CD14-positive monocyte (primary cell): ENCODE measurements around the gene KLK14. TPM values are rescaled to one million over a fixed set of nuclear protein-coding genes. Genes with fewer than 3 reads are reported as not detected.

Experiments
- DNase-seq, 3 donors: peaks; one replicate each; pipeline ENCODE4 v3.0.0-alpha.2; 2011 to 2022
- H2AFZ ChIP-seq: 2 replicates; pipeline ENCODE4 v1.6.0; 2012; ENCODE audit warnings: mild to moderate bottlenecking, low read depth, low read length, inconsistent platforms; ENCODE audit not compliant: insufficient read depth, poor library complexity, severe bottlenecking
- H3K27ac ChIP-seq, 2 donors: 1 replicate in 1 of 2; 2 replicates in 1 of 2; pipeline ENCODE4 v1.5.1; 2012 to 2013; ENCODE audit warnings: low read length in 2 of 2, control low read depth in 1 of 2, inconsistent platforms in 1 of 2, low read depth in 1 of 2, mild to moderate bottlenecking in 1 of 2
- H3K27me3 ChIP-seq, 2 donors: one replicate each; pipeline versions ENCODE4 v1.6.0 to v1.6.1; 2011 to 2013; ENCODE audit warnings: low read length in 2 of 2; ENCODE audit not compliant: control insufficient read depth in 2 of 2, insufficient read depth in 2 of 2
- H3K36me3 ChIP-seq, 2 donors: replicated peaks in 1 of 2; 1 replicate in 1 of 2; 2 replicates in 1 of 2; pipeline versions ENCODE4 v1.5.1 to v1.6.1; 2012 to 2013; ENCODE audit warnings: low read length in 2 of 2, control low read depth in 1 of 2, inconsistent platforms in 1 of 2, mild to moderate bottlenecking in 1 of 2; ENCODE audit not compliant: insufficient read depth in 2 of 2, control insufficient read depth in 1 of 2
- H3K4me1 ChIP-seq, 2 donors: 1 replicate in 1 of 2; 2 replicates in 1 of 2; pipeline versions ENCODE4 v1.5.1 to v1.6.1; 2012 to 2013; ENCODE audit warnings: low read length in 2 of 2, control low read depth in 1 of 2, inconsistent platforms in 1 of 2, mild to moderate bottlenecking in 1 of 2, moderate library complexity in 1 of 2; ENCODE audit not compliant: insufficient read depth in 2 of 2, control insufficient read depth in 1 of 2
- H3K4me2 ChIP-seq: replicated peaks from 2 replicates; pipeline ENCODE3; 2012; ENCODE audit warnings: low read length, moderate library complexity, mild to moderate bottlenecking; ENCODE audit not compliant: poor library complexity, severe bottlenecking; ENCODE audit errors: extremely low read depth
- H3K4me3 ChIP-seq, 3 experiments: fragments of 200-600 bp in 1 of 3; sonication (generic) in 1 of 3; replicated peaks in 1 of 3; 1 replicate in 2 of 3; 2 replicates in 1 of 3; pipeline ENCODE4 v1.5.1; 2011 to 2013; ENCODE audit warnings: low read length in 3 of 3, mild to moderate bottlenecking in 3 of 3, control low read depth in 2 of 3, low read depth in 2 of 3, inconsistent platforms in 1 of 3, moderate library complexity in 1 of 3
- H3K79me2 ChIP-seq: 2 replicates; pipeline ENCODE4 v1.6.0; 2012; ENCODE audit warnings: mild to moderate bottlenecking, control low read depth, inconsistent platforms, low read length, moderate library complexity; ENCODE audit not compliant: insufficient read depth
- H3K9ac ChIP-seq: 2 replicates; pipeline ENCODE4 v1.6.0; 2017; ENCODE audit warnings: low read length, mild to moderate bottlenecking; ENCODE audit not compliant: insufficient read depth, poor library complexity, severe bottlenecking
- H3K9me3 ChIP-seq, 2 donors: replicated peaks in 1 of 2; 1 replicate in 1 of 2; 2 replicates in 1 of 2; pipeline versions ENCODE4 v1.5.1 to v1.6.1; 2012 to 2013; ENCODE audit warnings: low read length in 2 of 2, control low read depth in 1 of 2; ENCODE audit not compliant: control insufficient read depth in 1 of 2, insufficient read depth in 1 of 2
- H4K20me1 ChIP-seq: 2 replicates; pipeline ENCODE4 v1.6.0; 2012; ENCODE audit warnings: mild to moderate bottlenecking, low read length, control low read depth, moderate library complexity; ENCODE audit not compliant: insufficient read depth
- H3K27ac Mint-ChIP-seq, 7 donors: one replicate each; pipeline ENCODE4 v1.8.0; 2020; ENCODE audit warnings: mild to moderate bottlenecking in 7 of 7, mixed read lengths in 7 of 7, moderate library complexity in 6 of 7, inconsistent platforms in 2 of 7
- H3K27me3 Mint-ChIP-seq, 3 donors: one replicate each; pipeline ENCODE4 v1.8.0; 2021 to 2022; ENCODE audit warnings: low read depth in 3 of 3, mild to moderate bottlenecking in 3 of 3, mixed read lengths in 3 of 3, moderate library complexity in 3 of 3, inconsistent platforms in 1 of 3
- H3K36me3 Mint-ChIP-seq, 2 donors: one replicate each; pipeline ENCODE4 v1.8.0; 2020; ENCODE audit warnings: mixed read lengths in 2 of 2, inconsistent platforms in 1 of 2, mild to moderate bottlenecking in 1 of 2
- H3K4me1 Mint-ChIP-seq: one replicate; pipeline ENCODE4 v1.8.0; 2020; ENCODE audit warnings: mild to moderate bottlenecking, mixed read lengths
- H3K4me3 Mint-ChIP-seq, 2 donors: one replicate each; pipeline ENCODE4 v1.8.0; 2020; ENCODE audit warnings: mild to moderate bottlenecking in 2 of 2, mixed read lengths in 2 of 2, moderate library complexity in 1 of 2
- H3K9me3 Mint-ChIP-seq, 7 donors: one replicate each; pipeline ENCODE4 v1.8.0; 2020 to 2022; ENCODE audit warnings: mixed read lengths in 7 of 7, mild to moderate bottlenecking in 6 of 7, moderate library complexity in 6 of 7, inconsistent platforms in 2 of 7
- CTCF ChIP-seq: fragments of 200-600 bp; IDR thresholded peaks from one replicate; pipeline ENCODE4 v1.8.0; 2022; ENCODE audit warnings: antibody characterized with exemption, mild to moderate bottlenecking
- WGBS: methylation state at CpG from one replicate; pipeline ENCODE4 v1.1.5; 2013; ENCODE audit warnings: missing lambda C conversion rate; ENCODE audit not compliant: insufficient coverage; 5-methylcytosine and 5-hydroxymethylcytosine counted together
- intact Hi-C, 2 donors: fragments of 100-400 bp; cut with micrococcal nuclease; formaldehyde crosslinking; loops; one replicate each; pipeline versions ENCODE4 v1.15.0 to v1.15.1; 2023
- polyA plus RNA-seq, 3 donors: library from polyadenylated mRNA; depleted of rRNA in 1 of 3; unstranded in 2 of 3; stranded (reverse) in 1 of 3; fragments of 300-500 nt in 2 of 3; fragments of >200 nt in 1 of 3; fragmentation: Illumina TruSeq in 2 of 3; gene quantifications; 1 replicate in 2 of 3; 2 replicates in 1 of 3; pipeline ENCODE4 v1.2.3, GENCODE V29; 2012 to 2021

KLK14 gene
- polyA plus RNA-seq, 3 donors = 0.29 TPM; not detected in 2

GRCh38 chr19:51083181-51083580 lies 494 bp upstream of the KLK14 start:
- Histone ChIP-seq H3K9me3 (no peaks in the 10 kb centered on the region), H4K20me1 (no peaks in the 10 kb centered on the region), H3K4me3 (no peak overlapping the region), H3K4me2 (no peak overlapping the region), H3K4me1 (no peaks in the 10 kb centered on the region), H3K27me3 (no peaks in the 10 kb centered on the region), H3K36me3 (no peaks in the 10 kb centered on the region), H3K9ac (no peak overlapping the region), H3K27ac (no peak overlapping the region), H3K79me2 (no peaks in the 10 kb centered on the region), H2AFZ (no peak overlapping the region)
- intact Hi-C loops = no loop called here
- Mint-ChIP-seq H3K27me3 (peaks cover 14 to 22% (median 15%) of the 10 kb centered on the region in 3 donors), H3K4me3 (no peak overlapping the region), H3K36me3 (no peaks in the 10 kb centered on the region), H3K27ac (no peak overlapping the region), H3K9me3 (peaks cover 0 to 2% (median 0%) of the 10 kb centered on the region in 7 donors), H3K4me1 (no peaks in the 10 kb centered on the region)
- no peak for DNase-seq
- no peak for TF ChIP-seq CTCF
- WGBS = 42% methylated on average over 4 of the region's 4 CpGs

GRCh38 chr19:51081476-51081875 lies 1.2 kb downstream of the KLK14 start:
- Histone ChIP-seq H2AFZ (no peak overlapping the region), H3K27ac (no peak overlapping the region), H3K36me3 (no peaks in the 10 kb centered on the region), H3K4me1 (no peaks in the 10 kb centered on the region), H3K9ac (no peak overlapping the region), H4K20me1 (no peaks in the 10 kb centered on the region), H3K79me2 (no peaks in the 10 kb centered on the region), H3K9me3 (no peaks in the 10 kb centered on the region), H3K27me3 (no peaks in the 10 kb centered on the region), H3K4me2 (no peak overlapping the region), H3K4me3 (no peak overlapping the region)
- no peak for DNase-seq
- H3K4me1 Mint-ChIP-seq = no peaks in the 10 kb centered on the region
- TF ChIP-seq CTCF = no peak
- H3K9me3 Mint-ChIP-seq = peaks cover 0 to 2% (median 0%) of the 10 kb centered on the region in 7 donors
- no peak overlapping the region for H3K4me3 Mint-ChIP-seq
- no peaks in the 10 kb centered on the region for H3K36me3 Mint-ChIP-seq
- WGBS = 94% methylated on average over 5 of the region's 14 CpGs
- intact Hi-C loops = no loop called here
- H3K27ac Mint-ChIP-seq = no peak overlapping the region
- peaks cover 10 to 26% (median 16%) of the 10 kb centered on the region in 3 donors for H3K27me3 Mint-ChIP-seq
